ENCODE measurements around the gene DOCK1.

DOCK1 gene

GRCh38 chr10:127417686-127418401 lies 512.6 kb downstream of the DOCK1 start:
- TF ChIP-seq CTCF (conservative IDR thresholded peaks at IDR 0.05; ENCODE audit: low read depth, low read length): no peak
- no peak for DNase-seq (ENCODE audit: low read depth)
- no peak overlapping the region for H3K4me3 ChIP-seq (ENCODE audit: low read depth, low read length)

- no peak for DNase-seq (ENCODE audit: low read depth)
- no peak for TF ChIP-seq CTCF (conservative IDR thresholded peaks at IDR 0.05; ENCODE audit: low read depth, low read length)
- H3K4me3 ChIP-seq (ENCODE audit: low read depth, low read length): no peak overlapping the region
These were observed 513.4 kb downstream of the DOCK1 start for GRCh38 chr10:127418536-127419168.

GRCh38 chr10:127420138-127420684 lies 515.0 kb downstream of the DOCK1 start:
- TF ChIP-seq CTCF (conservative IDR thresholded peaks at IDR 0.05; ENCODE audit: low read depth, low read length): no peak
- H3K4me3 ChIP-seq (ENCODE audit: low read depth, low read length): no peak overlapping the region
- no peak for DNase-seq (ENCODE audit: low read depth)

- H3K4me3 ChIP-seq (ENCODE audit: low read depth, low read length): no peak overlapping the region
- DNase-seq (ENCODE audit: low read depth): peak; percentile 44
- TF ChIP-seq CTCF (conservative IDR thresholded peaks at IDR 0.05; ENCODE audit: low read depth, low read length): no peak
These were observed 518.1 kb downstream of the DOCK1 start for GRCh38 chr10:127423218-127423915.

- DNase-seq (ENCODE audit: low read depth): peak; percentile 12
- H3K4me3 ChIP-seq (ENCODE audit: low read depth, low read length): no peak overlapping the region
- TF ChIP-seq CTCF (conservative IDR thresholded peaks at IDR 0.05; ENCODE audit: low read depth, low read length): no peak
These were observed 519.5 kb downstream of the DOCK1 start for GRCh38 chr10:127424594-127425264.

GRCh38 chr10:127426746-127427145 lies 521.5 kb downstream of the DOCK1 start:
- no peak overlapping the region for H3K4me3 ChIP-seq (ENCODE audit: low read depth, low read length)
- no peak for DNase-seq (ENCODE audit: low read depth)
- no peak for TF ChIP-seq CTCF (conservative IDR thresholded peaks at IDR 0.05; ENCODE audit: low read depth, low read length)

Data from choroid plexus epithelial cell (primary cell).